Skeletal muscle satellite cell (primary cell): ENCODE data around the gene CPB2.

Experiments
- H3K27me3 ChIP-seq: 2 replicates; pipeline ENCODE4 v1.7.0; 2013; ENCODE audit warnings: low read length; ENCODE audit not compliant: control insufficient read depth, insufficient read depth
- H3K36me3 ChIP-seq: 2 replicates; pipeline ENCODE4 v1.7.0; 2013; ENCODE audit warnings: mild to moderate bottlenecking, control low read depth, low read length; ENCODE audit not compliant: insufficient read depth
- H3K4me1 ChIP-seq: 2 replicates; pipeline ENCODE4 v1.7.0; 2013; ENCODE audit warnings: low read length; ENCODE audit not compliant: control insufficient read depth, insufficient read depth
- H3K4me2 ChIP-seq: 2 replicates; pipeline ENCODE4 v1.7.0; 2013; ENCODE audit warnings: mild to moderate bottlenecking, low read length
- H3K4me3 ChIP-seq: 2 replicates; pipeline ENCODE4 v1.7.0; 2013; ENCODE audit warnings: low read length
- H3K9ac ChIP-seq: 2 replicates; pipeline ENCODE4 v1.7.0; 2013; ENCODE audit warnings: mild to moderate bottlenecking, low read depth, low read length, moderate library complexity
- H3K9me3 ChIP-seq: replicated peaks from 2 replicates; pipeline ENCODE4 v1.7.0; 2013; ENCODE audit warnings: mild to moderate bottlenecking, control low read depth, low read length

CPB2 gene

GRCh38 chr13:46039411-46040182, 65.2 kb downstream of the CPB2 start:
- Histone ChIP-seq H3K4me3 (no peak overlapping the region), H3K4me2 (no peak overlapping the region), H3K9ac (no peak overlapping the region)

GRCh38 chr13:46038296-46038695, 66.5 kb downstream of the CPB2 start:
- Histone ChIP-seq H3K36me3 (peaks cover 4% of the 10 kb centered on the region), H3K4me3 (no peak overlapping the region), H3K9me3 (no peaks in the 10 kb centered on the region), H3K27me3 (no peaks in the 10 kb centered on the region), H3K4me1 (peaks cover 11% of the 10 kb centered on the region), H3K4me2 (no peak overlapping the region), H3K9ac (no peak overlapping the region)

More at GRCh38 chr13:46039411-46040182, 65.2 kb downstream of the CPB2 start:
- Histone ChIP-seq H3K27me3 (no peaks in the 10 kb centered on the region), H3K9me3 (no peaks in the 10 kb centered on the region), H3K4me1 (peaks cover 11% of the 10 kb centered on the region), H3K36me3 (no peaks in the 10 kb centered on the region)

- Histone ChIP-seq H3K4me1 (no peaks in the 10 kb centered on the region), H3K9me3 (no peaks in the 10 kb centered on the region), H3K4me3 (no peak overlapping the region), H3K4me2 (no peak overlapping the region), H3K27me3 (no peaks in the 10 kb centered on the region), H3K36me3 (peaks cover 17% of the 10 kb centered on the region), H3K9ac (no peak overlapping the region)
These were observed 69.8 kb downstream of the CPB2 start for GRCh38 chr13:46035066-46035465.

- Histone ChIP-seq H3K9me3 (no peaks in the 10 kb centered on the region), H3K36me3 (peaks cover 17% of the 10 kb centered on the region), H3K9ac (no peak overlapping the region), H3K4me2 (no peak overlapping the region), H3K4me3 (no peak overlapping the region), H3K4me1 (no peaks in the 10 kb centered on the region), H3K27me3 (no peaks in the 10 kb centered on the region)
These were observed 72.5 kb downstream of the CPB2 start for GRCh38 chr13:46032341-46032740.

- H3K36me3 ChIP-seq: peaks cover 17% of the 10 kb centered on the region
- no peak overlapping the region for H3K4me2 ChIP-seq
- H3K9me3 ChIP-seq: no peaks in the 10 kb centered on the region
- H3K27me3 ChIP-seq: no peaks in the 10 kb centered on the region
- no peak overlapping the region for H3K4me3 ChIP-seq
- no peaks in the 10 kb centered on the region for H3K4me1 ChIP-seq
- H3K9ac ChIP-seq: no peak overlapping the region
These were observed 73.1 kb downstream of the CPB2 start for GRCh38 chr13:46031581-46032263.

- Histone ChIP-seq H3K4me3 (no peak overlapping the region), H3K9ac (no peak overlapping the region), H3K4me1 (no peaks in the 10 kb centered on the region), H3K27me3 (no peaks in the 10 kb centered on the region), H3K4me2 (no peak overlapping the region), H3K36me3 (peaks cover 4% of the 10 kb centered on the region), H3K9me3 (no peaks in the 10 kb centered on the region)
These were observed 79.7 kb downstream of the CPB2 start for GRCh38 chr13:46025157-46025556.

GRCh38 chr13:46022481-46022880, 82.4 kb downstream of the CPB2 start:
- Histone ChIP-seq H3K27me3 (no peaks in the 10 kb centered on the region), H3K4me3 (no peak overlapping the region), H3K36me3 (peaks cover 16% of the 10 kb centered on the region), H3K4me1 (no peaks in the 10 kb centered on the region), H3K4me2 (no peak overlapping the region), H3K9me3 (no peaks in the 10 kb centered on the region), H3K9ac (no peak overlapping the region)

GRCh38 chr13:46016216-46016615, 88.6 kb downstream of the CPB2 start:
- Histone ChIP-seq H3K36me3 (peaks cover 35% of the 10 kb centered on the region), H3K9ac (no peak overlapping the region), H3K27me3 (no peaks in the 10 kb centered on the region), H3K4me3 (no peak overlapping the region), H3K9me3 (no peaks in the 10 kb centered on the region), H3K4me1 (no peaks in the 10 kb centered on the region), H3K4me2 (no peak overlapping the region)

GRCh38 chr13:46015366-46015765, 89.5 kb downstream of the CPB2 start:
- H3K36me3 ChIP-seq: peaks cover 35% of the 10 kb centered on the region
- no peaks in the 10 kb centered on the region for H3K9me3 ChIP-seq
- H3K4me3 ChIP-seq: no peak overlapping the region
- H3K27me3 ChIP-seq: no peaks in the 10 kb centered on the region
- no peak overlapping the region for H3K4me2 ChIP-seq
- no peaks in the 10 kb centered on the region for H3K4me1 ChIP-seq
- no peak overlapping the region for H3K9ac ChIP-seq

- H3K4me1 ChIP-seq: no peaks in the 10 kb centered on the region
- H3K4me3 ChIP-seq: no peak overlapping the region
- H3K9ac ChIP-seq: no peak overlapping the region
- peaks cover 32% of the 10 kb centered on the region for H3K36me3 ChIP-seq
- H3K9me3 ChIP-seq: no peaks in the 10 kb centered on the region
- H3K27me3 ChIP-seq: no peaks in the 10 kb centered on the region
- H3K4me2 ChIP-seq: no peak overlapping the region
These were observed 92.4 kb downstream of the CPB2 start for GRCh38 chr13:46012404-46012803.

- Histone ChIP-seq H3K4me3 (no peak overlapping the region), H3K36me3 (peaks cover 22% of the 10 kb centered on the region)
These were observed 94.7 kb downstream of the CPB2 start for GRCh38 chr13:46010148-46010547.

GRCh38 chr13:46008631-46009030, 96.2 kb downstream of the CPB2 start:
- H3K27me3 ChIP-seq: no peaks in the 10 kb centered on the region

More at GRCh38 chr13:46010148-46010547, 94.7 kb downstream of the CPB2 start:
- H3K27me3 ChIP-seq: no peaks in the 10 kb centered on the region
- H3K9ac ChIP-seq: no peak overlapping the region
- no peak overlapping the region for H3K4me2 ChIP-seq
- no peaks in the 10 kb centered on the region for H3K9me3 ChIP-seq
- no peaks in the 10 kb centered on the region for H3K4me1 ChIP-seq

More at GRCh38 chr13:46008631-46009030, 96.2 kb downstream of the CPB2 start:
- Histone ChIP-seq H3K36me3 (peaks cover 18% of the 10 kb centered on the region), H3K9me3 (no peaks in the 10 kb centered on the region), H3K4me2 (no peak overlapping the region), H3K4me1 (no peaks in the 10 kb centered on the region), H3K9ac (no peak overlapping the region), H3K4me3 (no peak overlapping the region)
